ENCODE measurements around the gene NKAIN2.

The NKAIN2 gene

GRCh38 chr6:123803504-123804013, at the start of gene NKAIN2:
Gene NKAIN2, plus strand, starts transcription at chr6:123803865.
- no peak for DNase-seq (ENCODE audit: low read depth in 1 of 2, low spot score in 1 of 2)

GRCh38 chr6:123759472-123759871, 44.2 kb upstream of the NKAIN2 start:
- no peak for DNase-seq (ENCODE audit: low read depth in 1 of 2, low spot score in 1 of 2)

- no peak for DNase-seq (ENCODE audit: low read depth in 1 of 2, low spot score in 1 of 2)
Measured at GRCh38 chr6:123763904-123764303, 39.8 kb upstream of the NKAIN2 start.

GRCh38 chr6:123764722-123765121, 38.9 kb upstream of the NKAIN2 start:
- no peak for DNase-seq (ENCODE audit: low read depth in 1 of 2, low spot score in 1 of 2)

GRCh38 chr6:123768921-123769320, 34.7 kb upstream of the NKAIN2 start:
- DNase-seq (ENCODE audit: low read depth in 1 of 2, low spot score in 1 of 2), result no peak

- no peak for DNase-seq (ENCODE audit: low read depth in 1 of 2, low spot score in 1 of 2)
Measured at GRCh38 chr6:123769431-123769830, 34.2 kb upstream of the NKAIN2 start.

- no peak for DNase-seq (ENCODE audit: low read depth in 1 of 2, low spot score in 1 of 2)
Measured at GRCh38 chr6:123770247-123770949, 33.3 kb upstream of the NKAIN2 start.

- no peak for DNase-seq (ENCODE audit: low read depth in 1 of 2, low spot score in 1 of 2)
Measured at GRCh38 chr6:123771126-123771525, 32.5 kb upstream of the NKAIN2 start.

- DNase-seq (ENCODE audit: low read depth in 1 of 2, low spot score in 1 of 2), result no peak
Measured at GRCh38 chr6:123777563-123777962, 26.1 kb upstream of the NKAIN2 start.

GRCh38 chr6:123780021-123780420, 23.6 kb upstream of the NKAIN2 start:
- DNase-seq (ENCODE audit: low read depth in 1 of 2, low spot score in 1 of 2), result no peak

GRCh38 chr6:123784330-123784729, 19.3 kb upstream of the NKAIN2 start:
- no peak for DNase-seq (ENCODE audit: low read depth in 1 of 2, low spot score in 1 of 2)

- DNase-seq (ENCODE audit: low read depth in 1 of 2, low spot score in 1 of 2), result no peak
Measured at GRCh38 chr6:123785039-123785438, 18.6 kb upstream of the NKAIN2 start.

GRCh38 chr6:123788319-123788718, 15.3 kb upstream of the NKAIN2 start:
- DNase-seq (ENCODE audit: low read depth in 1 of 2, low spot score in 1 of 2), result no peak

GRCh38 chr6:123794190-123794589, 9.5 kb upstream of the NKAIN2 start:
- DNase-seq (ENCODE audit: low read depth in 1 of 2, low spot score in 1 of 2), result no peak

GRCh38 chr6:123794799-123795198, 8.9 kb upstream of the NKAIN2 start:
- no peak for DNase-seq (ENCODE audit: low read depth in 1 of 2, low spot score in 1 of 2)

GRCh38 chr6:123801067-123801466, 2.6 kb upstream of the NKAIN2 start:
- DNase-seq (ENCODE audit: low read depth in 1 of 2, low spot score in 1 of 2), result no peak

- no peak for DNase-seq (ENCODE audit: low read depth in 1 of 2, low spot score in 1 of 2)
Measured at GRCh38 chr6:123802351-123802696, 1.3 kb upstream of the NKAIN2 start.

GRCh38 chr6:123802697-123803503, 765 bp upstream of the NKAIN2 start:
- peak; percentile 30 to 40 for DNase-seq (ENCODE audit: low read depth in 1 of 2, low spot score in 1 of 2)

GRCh38 chr6:123804014-123804786, 535 bp downstream of the NKAIN2 start:
- no peak for DNase-seq (ENCODE audit: low read depth in 1 of 2, low spot score in 1 of 2)

- no peak for DNase-seq (ENCODE audit: low read depth in 1 of 2, low spot score in 1 of 2)
Measured at GRCh38 chr6:123804787-123805540, 1.3 kb downstream of the NKAIN2 start.

GRCh38 chr6:123805921-123806320, 2.3 kb downstream of the NKAIN2 start:
- DNase-seq (ENCODE audit: low read depth in 1 of 2, low spot score in 1 of 2), result no peak

Data from activated CD4-positive, alpha-beta T cell treated with anti-CD3 and anti-CD28 coated beads, Interleukin-2, amount 50 U/mL, for 24 hours (primary cell).